ENCODE measurements around the gene TTC21B.
"Not testable (repeated sequence)": the region's sequence is repeated elsewhere in the genome, so short reads cannot be mapped to it uniquely, and the experiment has no call there.

TTC21B gene

GRCh38 chr2:165953655-165954606 lies at the start of gene TTC21B:
TSS of gene TTC21B (minus strand) at chr2:165953776. CDS start at chr2:165953705, 71 bp downstream.
- peak within 1 kb of the TSS in 20 of 21 experiments; percentile 67 to 91 (median 82) for H3K27ac ChIP-seq
- H3K4me3 ChIP-seq = peak within 1 kb of the TSS; percentile 60 to 86 (median 69)

DNA sequence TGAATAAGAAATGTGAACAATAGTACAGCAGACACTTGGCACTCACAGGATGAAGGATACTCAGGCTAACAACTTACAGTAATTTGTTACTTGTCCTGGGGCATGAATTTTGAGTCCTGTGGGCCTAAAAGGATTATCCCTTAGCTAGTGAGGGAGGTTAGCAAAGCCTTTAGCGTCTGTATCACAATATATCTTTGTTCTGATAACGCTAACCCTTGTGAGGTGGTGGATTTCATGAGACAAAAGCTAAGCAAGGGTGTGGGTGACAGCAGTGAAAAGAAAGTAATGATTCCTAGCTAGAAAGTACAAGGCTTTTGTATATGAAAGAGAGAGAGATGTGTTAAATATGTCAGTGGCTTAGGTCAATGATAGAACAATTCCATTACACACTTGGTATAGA lies 46.8 kb upstream of the TTC21B start:
- H3K4me3 ChIP-seq = no peak overlapping the region
- H3K27ac ChIP-seq = no peak overlapping the region

DNA sequence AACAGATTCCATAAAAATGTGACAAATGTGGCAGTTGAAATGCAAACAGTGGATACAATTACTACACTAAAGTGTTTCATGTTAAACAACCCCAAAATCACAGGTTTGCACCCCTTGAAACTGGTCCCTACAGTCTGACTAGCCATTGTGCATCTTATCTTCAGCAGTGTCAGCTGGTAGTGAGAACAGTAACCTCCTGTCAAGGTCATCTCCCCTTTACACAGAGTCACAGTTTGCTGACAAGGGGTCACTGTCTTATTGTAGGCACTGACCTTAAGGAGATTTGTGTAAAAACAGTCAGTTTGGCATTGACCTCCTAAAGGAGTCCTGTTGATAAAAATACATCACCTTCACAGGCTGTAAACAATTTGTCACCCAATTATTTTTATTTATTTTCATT lies 37.3 kb upstream of the TTC21B start:
- Histone ChIP-seq H3K4me3 (no peak overlapping the region), H3K27ac (no peak overlapping the region)

- Histone ChIP-seq H3K27ac (no peak overlapping the region), H3K4me3 (no peak overlapping the region)
These were observed 36.3 kb upstream of the TTC21B start for GRCh38 chr2:165989851-165990250.

- Histone ChIP-seq H3K4me3 (no peak overlapping the region), H3K27ac (no peak overlapping the region)
These were observed 31.5 kb upstream of the TTC21B start for GRCh38 chr2:165985120-165985519.

- H3K4me3 ChIP-seq, H3K27ac ChIP-seq: not testable (repeated sequence)
These were observed 18.6 kb upstream of the TTC21B start for GRCh38 chr2:165972161-165972560.

DNA sequence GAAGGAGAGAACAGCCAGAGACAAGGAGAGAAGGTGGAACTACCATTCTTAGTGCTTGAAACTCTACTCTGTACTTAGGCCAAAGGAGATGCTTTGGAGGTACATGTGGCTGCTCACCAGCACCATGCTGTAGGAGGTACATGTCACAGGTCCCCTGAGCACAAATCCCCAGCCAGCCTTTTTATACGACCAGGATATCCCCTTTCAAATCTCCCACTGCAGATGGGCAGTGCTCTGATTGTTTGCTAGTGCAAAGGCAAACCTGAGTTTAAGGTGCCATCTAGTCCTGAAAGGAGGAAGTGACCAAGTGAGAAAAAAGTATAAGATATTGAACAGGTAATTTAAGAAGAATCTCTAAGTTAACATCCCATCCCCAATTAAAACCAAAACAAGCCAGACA lies 17.1 kb upstream of the TTC21B start:
- H3K27ac ChIP-seq = no peak overlapping the region

GRCh38 chr2:165969227-165969626 lies 15.7 kb upstream of the TTC21B start:
- H3K27ac ChIP-seq = no peak overlapping the region

More for the DNA sequence above, 17.1 kb upstream of the TTC21B start:
- H3K4me3 ChIP-seq = no peak overlapping the region

DNA sequence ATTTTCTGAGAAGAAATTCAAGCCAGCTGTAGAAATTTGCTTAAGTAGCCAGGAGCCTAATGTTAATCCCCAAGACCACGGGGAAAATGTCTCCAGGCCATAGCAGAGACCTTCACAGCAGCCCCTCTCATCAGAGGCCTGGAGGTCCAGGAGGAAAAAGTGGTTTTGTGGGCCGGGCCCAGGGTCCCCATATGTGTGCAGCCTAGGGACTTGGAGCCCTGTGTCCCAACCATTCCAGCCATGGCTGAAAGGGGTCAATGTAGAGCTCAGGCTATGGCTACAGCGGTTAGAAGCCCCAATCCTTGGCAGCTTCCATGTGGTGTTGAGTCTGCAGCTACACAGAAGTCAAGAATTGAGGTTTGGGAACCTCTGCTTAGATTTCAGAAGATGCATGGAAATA lies 14.2 kb upstream of the TTC21B start:
- Histone ChIP-seq H3K4me3 (no peak overlapping the region), H3K27ac (no peak overlapping the region)

More at GRCh38 chr2:165969227-165969626, 15.7 kb upstream of the TTC21B start:
- no peak overlapping the region for H3K4me3 ChIP-seq

- H3K4me3 ChIP-seq = no peak overlapping the region
- no peak overlapping the region for H3K27ac ChIP-seq
These were observed 8.2 kb upstream of the TTC21B start for GRCh38 chr2:165961818-165962217.

GRCh38 chr2:165959371-165959770 lies 5.8 kb upstream of the TTC21B start:
- Histone ChIP-seq H3K27ac (no peak overlapping the region), H3K4me3 (no peak overlapping the region)

DNA sequence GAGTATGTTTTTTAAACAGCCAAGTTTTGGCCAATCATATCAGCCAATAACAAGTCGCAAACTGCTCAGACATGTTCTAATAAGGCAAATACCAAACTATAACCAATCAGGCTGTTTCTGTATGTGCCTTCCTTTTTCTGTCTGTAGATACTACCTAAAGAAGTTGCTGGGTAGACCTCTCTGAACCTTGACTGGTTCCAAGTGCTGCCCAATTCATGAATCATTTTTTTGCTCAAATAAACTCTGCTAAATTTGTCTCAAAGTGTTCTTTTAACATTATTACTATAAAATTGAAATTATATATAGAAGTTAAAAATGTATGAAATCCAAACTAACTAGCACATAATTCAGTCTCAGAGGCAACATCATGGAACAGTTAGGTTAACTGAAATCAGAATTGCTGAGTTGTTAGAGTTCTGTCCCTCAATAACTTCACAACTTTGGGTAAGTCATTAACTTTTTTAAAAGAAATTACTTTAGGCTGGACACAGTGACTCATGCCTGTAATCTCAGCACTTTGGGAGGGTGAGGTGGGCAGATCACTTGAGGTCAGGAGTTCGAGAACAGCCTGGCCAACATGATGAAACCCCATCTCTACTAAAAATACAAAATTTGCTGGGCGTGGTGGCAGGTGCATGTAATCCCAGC lies 4.9 kb upstream of the TTC21B start:
- Histone ChIP-seq H3K27ac (no peak overlapping the region), H3K4me3 (no peak overlapping the region)

DNA sequence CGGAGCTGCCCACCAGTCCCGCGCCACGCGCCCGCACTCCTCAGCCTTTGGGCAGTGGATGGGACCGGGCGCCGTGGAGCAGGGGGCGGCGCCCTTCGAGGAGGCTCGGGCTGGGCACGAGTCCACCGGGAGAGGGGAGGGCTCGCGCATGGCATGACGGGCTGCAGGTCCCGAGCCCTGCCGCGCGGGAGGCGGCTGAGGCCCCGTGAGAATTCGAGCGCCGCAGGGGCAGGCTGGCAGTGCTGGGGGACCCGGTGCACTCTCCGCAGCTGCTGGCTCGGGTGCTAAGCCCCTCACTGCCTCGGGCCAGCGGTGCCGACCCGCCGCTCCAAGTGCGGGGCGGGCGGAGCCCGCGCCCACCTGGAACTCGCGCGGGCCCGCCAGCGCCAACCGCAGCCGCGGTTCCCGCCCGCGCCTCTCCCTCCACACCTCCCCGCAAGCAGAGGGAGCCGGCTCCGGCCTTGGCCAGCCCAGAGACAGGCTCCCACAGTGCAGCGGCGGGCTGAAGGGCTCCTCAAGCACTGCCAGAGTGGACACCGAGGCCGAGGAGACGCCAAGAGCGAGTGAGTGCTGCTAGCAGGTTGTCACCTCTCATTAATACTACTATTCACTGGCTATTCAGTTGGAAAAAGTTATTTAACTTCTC lies 3.6 kb upstream of the TTC21B start:
- H3K4me3 ChIP-seq = no peak overlapping the region

GRCh38 chr2:165953306-165953654 lies 296 bp downstream of the TTC21B start:
- Histone ChIP-seq H3K27ac (peak overlapping the region in 20 of 21 experiments; percentile 67 to 91 (median 82)), H3K4me3 (peak overlapping the region; percentile 60 to 86 (median 69))

More for the DNA sequence above, 3.6 kb upstream of the TTC21B start:
- H3K27ac ChIP-seq = no peak overlapping the region

GRCh38 chr2:165952741-165953211 lies 800 bp downstream of the TTC21B start:
- peak overlapping the region in 16 of 21 experiments; percentile 67 to 91 (median 82) for H3K27ac ChIP-seq

GRCh38 chr2:165952085-165952484 lies 1.5 kb downstream of the TTC21B start:
- H3K27ac ChIP-seq = no peak overlapping the region
- no peak overlapping the region for H3K4me3 ChIP-seq

More at GRCh38 chr2:165952741-165953211, 800 bp downstream of the TTC21B start:
- H3K4me3 ChIP-seq = peak overlapping the region; percentile 60 to 86 (median 69)

DNA sequence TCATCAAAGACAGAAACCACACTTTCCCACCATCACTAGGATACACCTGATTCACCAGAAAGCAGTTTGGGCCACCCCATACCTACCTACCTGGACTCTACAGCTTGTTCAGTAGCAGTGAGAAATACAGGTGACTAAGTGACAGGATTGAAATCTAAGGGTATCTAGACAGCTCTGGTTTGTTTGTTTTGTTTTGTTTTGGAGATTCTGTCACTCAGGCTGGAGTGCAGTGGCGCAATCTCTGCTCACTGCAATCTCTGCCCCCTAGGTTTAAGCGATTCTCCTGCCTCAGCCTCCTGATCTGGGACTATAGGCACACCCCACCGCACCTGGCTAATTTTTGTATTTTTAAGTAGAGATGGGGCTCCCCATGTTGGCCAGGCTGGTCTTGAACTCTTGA lies 3.1 kb downstream of the TTC21B start:
- Histone ChIP-seq H3K4me3 (no peak overlapping the region), H3K27ac (no peak overlapping the region)

- Histone ChIP-seq H3K4me3 (no peak overlapping the region), H3K27ac (no peak overlapping the region)
These were observed 11.7 kb downstream of the TTC21B start for GRCh38 chr2:165941827-165942226.

DNA sequence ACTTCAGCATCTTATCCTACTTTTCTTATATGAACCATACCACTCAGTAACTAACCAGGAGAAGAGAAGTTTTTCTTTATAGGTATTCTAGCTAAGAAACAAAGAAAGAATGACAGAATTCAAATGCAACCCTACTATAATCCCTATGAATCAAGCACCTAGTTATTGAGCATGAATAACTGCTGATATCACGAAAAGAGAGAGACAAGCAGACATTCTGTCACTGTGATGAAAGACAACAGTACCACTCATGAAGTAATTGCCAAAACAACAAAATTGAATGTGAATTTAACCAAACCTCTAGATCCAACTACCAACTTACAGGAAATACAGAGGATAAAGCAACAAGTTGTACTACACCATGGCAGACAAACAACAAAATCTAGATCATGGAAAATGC lies 15.3 kb downstream of the TTC21B start:
- Histone ChIP-seq H3K27ac (no peak overlapping the region), H3K4me3 (no peak overlapping the region)

- Histone ChIP-seq H3K27ac (no peak overlapping the region), H3K4me3 (no peak overlapping the region)
These were observed 20.2 kb downstream of the TTC21B start for GRCh38 chr2:165933211-165933910.

Data from skin epidermis (tissue), 12 donors.